Stimulated activated CD8-positive, alpha-beta memory T cell treated with anti-CD3 and anti-CD28 coated beads, Interleukin-4, amount 100 ng/mL, for 1 hour (primary cell): ENCODE results near the gene KRTAP24-1.

ENCODE experiments used
- DNase-seq, 2 donors: peaks; one replicate each; pipeline ENCODE4 v3.0.0-alpha.2; 2020; ENCODE audit warnings: low read depth in 2 of 2, low spot score in 1 of 2

KRTAP24-1 gene

GRCh38 chr21:30282850-30283249, at the start of gene KRTAP24-1:
KRTAP24-1 (minus strand) TSS chr21:30282950; CDS start chr21:30282932, 18 bp downstream.
- DNase-seq = no peak

GRCh38 chr21:30329203-30329875, 46.6 kb upstream of the KRTAP24-1 start:
- no peak for DNase-seq

- DNase-seq = no peak
Measured at GRCh38 chr21:30326390-30326789, 43.6 kb upstream of the KRTAP24-1 start.

GRCh38 chr21:30320215-30320614, 37.5 kb upstream of the KRTAP24-1 start, which contains the start of gene KRTAP26-1:
KRTAP26-1 (minus strand) TSS chr21:30320315; CDS start chr21:30320035, 280 bp downstream.
- DNase-seq = no peak

- no peak for DNase-seq
Measured at GRCh38 chr21:30315701-30316100, 33.0 kb upstream of the KRTAP24-1 start.

- DNase-seq = no peak
Measured at GRCh38 chr21:30306884-30307283, 24.1 kb upstream of the KRTAP24-1 start.

- DNase-seq = no peak
Measured at GRCh38 chr21:30305136-30305535, 22.4 kb upstream of the KRTAP24-1 start.

GRCh38 chr21:30289215-30289614, 6.5 kb upstream of the KRTAP24-1 start, which contains the start of gene KRTAP25-1:
KRTAP25-1 (minus strand) TSS chr21:30289514; CDS start chr21:30289490, 24 bp downstream.
- DNase-seq = no peak

GRCh38 chr21:30271611-30272010, 11.1 kb downstream of the KRTAP24-1 start:
- no peak for DNase-seq

- DNase-seq = no peak
Measured at GRCh38 chr21:30271156-30271555, 11.6 kb downstream of the KRTAP24-1 start.

- no peak for DNase-seq
Measured at GRCh38 chr21:30269803-30270530, 12.8 kb downstream of the KRTAP24-1 start.

- no peak for DNase-seq
Measured at GRCh38 chr21:30268608-30269197, 14.0 kb downstream of the KRTAP24-1 start.

GRCh38 chr21:30257773-30258172, 25.0 kb downstream of the KRTAP24-1 start:
- DNase-seq = no peak

- no peak for DNase-seq
Measured at GRCh38 chr21:30256100-30256499, 26.6 kb downstream of the KRTAP24-1 start.

GRCh38 chr21:30255679-30256078, 27.1 kb downstream of the KRTAP24-1 start:
- DNase-seq = no peak

GRCh38 chr21:30251781-30252180, 31.0 kb downstream of the KRTAP24-1 start:
- DNase-seq = no peak

- no peak for DNase-seq
Measured at GRCh38 chr21:30249936-30250335, 32.8 kb downstream of the KRTAP24-1 start.

GRCh38 chr21:30248844-30249243, 33.9 kb downstream of the KRTAP24-1 start:
- DNase-seq = no peak

- DNase-seq = no peak
Measured at GRCh38 chr21:30245061-30245460, 37.7 kb downstream of the KRTAP24-1 start.

GRCh38 chr21:30243691-30244090, 39.1 kb downstream of the KRTAP24-1 start:
- no peak for DNase-seq

GRCh38 chr21:30240661-30241060, 42.1 kb downstream of the KRTAP24-1 start:
- no peak for DNase-seq

- no peak for DNase-seq
Measured at GRCh38 chr21:30238168-30238567, 44.6 kb downstream of the KRTAP24-1 start.
